Adrenal gland (tissue), 19 donors: ENCODE results near the gene HBA1. TPM values are rescaled to one million over a fixed set of nuclear protein-coding genes. Genes with fewer than 3 reads are reported as not detected.
"Not testable (repeated sequence)": the region's sequence is repeated elsewhere in the genome, so short reads cannot be mapped to it uniquely, and the experiment has no call there.

Source experiments
- DNase-seq, 7 donors: peaks; one replicate each; pipeline ENCODE4 v3.0.0-alpha.2; 2019 to 2020
- H3K27ac ChIP-seq, 5 donors: fragments of 200-600 bp; sonication (generic) in 4 of 5; 1 replicate in 3 of 5; 2 replicates in 2 of 5; pipeline versions ENCODE4 v1.5.1 to v1.8.0; 2016 to 2020; ENCODE audit warnings: mild to moderate bottlenecking in 1 of 5
- H3K27me3 ChIP-seq: fragments of 200-600 bp; 2 replicates; pipeline ENCODE4 v1.8.0; 2021
- H3K36me3 ChIP-seq, 2 donors: fragments of 200-600 bp; replicated peaks in 1 of 2; 1 replicate in 1 of 2; 2 replicates in 1 of 2; pipeline versions ENCODE4 v1.5.1 to v1.8.0; 2018 to 2022
- H3K4me1 ChIP-seq, 2 donors: fragments of 200-600 bp; replicated peaks in 1 of 2; 1 replicate in 1 of 2; 2 replicates in 1 of 2; pipeline versions ENCODE4 v1.5.1 to v1.8.0; 2018 to 2021
- H3K4me3 ChIP-seq, 4 donors: fragments of 200-600 bp; sonication (generic) in 3 of 4; one replicate each; pipeline ENCODE4 v1.5.1; 2016 to 2018
- H3K9me3 ChIP-seq, 3 donors: fragments of 200-600 bp; sonication (generic) in 1 of 3; replicated peaks in 1 of 3; 1 replicate in 2 of 3; 2 replicates in 1 of 3; pipeline versions ENCODE4 v1.5.1 to v1.8.0; 2016 to 2021
- POLR2A ChIP-seq, 2 donors: fragments of 450-650 bp; IDR thresholded peaks; one replicate each; pipeline ENCODE4 v1.6.1; 2017; ENCODE audit warnings: antibody characterized with exemption in 2 of 2, mild to moderate bottlenecking in 2 of 2, moderate library complexity in 1 of 2
- WGBS, 4 donors: extraction: QIAGEN DNeasy Blood & Tissue Kit in 2 of 4; methylation state at CpG; one replicate each; pipeline versions ENCODE4 v1.1.5 to v1.1.7; 2013 to 2017; 5-methylcytosine and 5-hydroxymethylcytosine counted together
- intact Hi-C, 2 donors: fragments of 100-400 bp; cut with DNase I; formaldehyde crosslinking; loops; one replicate each; pipeline versions ENCODE4 v1.14.1 to v1.15.0; 2022 to 2023
- long read RNA-seq, 10 donors: library from polyadenylated mRNA in 3 of 10; unstranded in 2 of 10; stranded (forward) in 1 of 10; transcript quantifications; one replicate each; pipeline ENCODE4 v2.0.0 and lab custom pipeline, GENCODE V29; 2021 to 2026
- polyA plus RNA-seq, 3 donors: library from polyadenylated mRNA; stranded (reverse); fragments of 200-250 nt in 2 of 3; fragments of 350-450 nt in 1 of 3; fragmentation: Illumina TruSeq in 1 of 3; extraction: RNeasy Lipid Tissue Mini Kit (QIAGEN cat#74804) in 1 of 3; gene quantifications; one replicate each; pipeline ENCODE4 v1.2.3, GENCODE V29; 2013 to 2014
- total RNA-seq, 9 donors: library from RNA; depleted of rRNA in 4 of 9; stranded (reverse); fragments of >200 nt in 4 of 9; fragments of 120-200 nt in 1 of 9; fragmentation: NEBNext Ultra II Directional in 1 of 9; extraction: Animal tissue kit (Norgen Biotek cat#: 25700) in 1 of 9; gene quantifications; one replicate each; pipeline versions ENCODE4 v1.1.0 to v1.2.4, GENCODE V29; 2013 to 2023
- TF ChIP-seq, protein P1 (sequence below), 6 experiments: fragments of 450-650 bp in 4 of 6; fragments of 200-600 bp in 2 of 6; sonication (generic) in 1 of 6; IDR thresholded peaks; 1 replicate in 5 of 6; 2 replicates in 1 of 6; pipeline versions ENCODE4 v1.5.1 to v1.8.0; 2016 to 2021; ENCODE audit warnings: antibody characterized with exemption in 6 of 6, mild to moderate bottlenecking in 2 of 6, moderate library complexity in 1 of 6
- donor health status: healthy with polysubstance abuse.
- donor health status: Bipolar disorder and iron deficiency.
- donor health status: DM: yes; HTN: yes; CAD: no.
- donor health status: DM: no; HTN: no; CAD: no.
- donor health status: DM: no; HTN: no; CAD: no.
- donor health status: DM: yes; HTN: yes; CAD: no.

HBA1 gene
- total RNA-seq (100 to 1,000 TPM in 2 of 9 donors, 10 to 100 TPM in 4, not detected in 3; 12.7 to 742 (median 34.7) TPM), polyA plus RNA-seq (10 to 100 TPM in 2 of 3 donors, not detected in 1; 18.2 to 30.1 TPM)
- long read RNA-seq, donor 1, transcript HBA1-201 (3 exons, 577 nt), result major isoform, 458 of 507 reads
- long read RNA-seq, donor 1, transcript HBA1-204 (2 exons, 410 nt), result minor isoform, 13 of 507 reads
- long read RNA-seq, donor 1, transcript HBA1-203 (2 exons, 674 nt), result minor isoform, 16 of 507 reads
- long read RNA-seq, donor 1, partial matches to known transcripts, result 17 of 507 reads
- long read RNA-seq, donor 1, other reads (novel, unspliced or antisense), result 0 of 507 reads
- long read RNA-seq, donor 2, transcript HBA1-202 (3 exons, 504 nt), result minor isoform, 9 of 741 reads
- long read RNA-seq, donor 2, transcript HBA1-201 (3 exons, 577 nt), result major isoform, 681 of 741 reads
- long read RNA-seq, donor 2, transcript HBA1-204 (2 exons, 410 nt), result minor isoform, 23 of 741 reads
- long read RNA-seq, donor 2, transcript HBA1-203 (2 exons, 674 nt), result minor isoform, 28 of 741 reads
- long read RNA-seq, donor 2, partial matches to known transcripts, result 0 of 741 reads
- long read RNA-seq, donor 2, other reads (novel, unspliced or antisense), result 0 of 741 reads
- long read RNA-seq, donor 3, transcript HBA1-204 (2 exons, 410 nt), result minor isoform, 26 of 406 reads
- long read RNA-seq, donor 3, transcript HBA1-203 (2 exons, 674 nt), result minor isoform, 12 of 406 reads
- long read RNA-seq, donor 3, transcript HBA1-201 (3 exons, 577 nt), result major isoform, 365 of 406 reads
- long read RNA-seq, donor 3, partial matches to known transcripts, result 0 of 406 reads
- long read RNA-seq, donor 3, other reads (novel, unspliced or antisense), result 0 of 406 reads
- long read RNA-seq, donor 4, result 0 reads
- long read RNA-seq, donor 5, transcript HBA1-201 (3 exons, 577 nt), result major isoform, 123 of 125 reads
- long read RNA-seq, donor 5, partial matches to known transcripts, result 0 of 125 reads
- long read RNA-seq, donor 5, other reads (novel, unspliced or antisense), result 0 of 125 reads
- long read RNA-seq, donor 6, result 0 reads
- long read RNA-seq, donor 7, transcript HBA1-204 (2 exons, 410 nt), result minor isoform, 33 of 944 reads
- long read RNA-seq, donor 7, transcript HBA1-203 (2 exons, 674 nt), result minor isoform, 48 of 944 reads
- long read RNA-seq, donor 7, transcript HBA1-201 (3 exons, 577 nt), result major isoform, 819 of 944 reads
- long read RNA-seq, donor 7, partial matches to known transcripts, result 38 of 944 reads
- long read RNA-seq, donor 7, other reads (novel, unspliced or antisense), result 5 of 944 reads
- long read RNA-seq, donor 8, transcript HBA1-202 (3 exons, 504 nt), result minor isoform, 8 of 1,175 reads
- long read RNA-seq, donor 8, transcript HBA1-203 (2 exons, 674 nt), result minor isoform, 44 of 1,175 reads
- long read RNA-seq, donor 8, transcript HBA1-201 (3 exons, 577 nt), result major isoform, 1,050 of 1,175 reads
- long read RNA-seq, donor 8, transcript HBA1-204 (2 exons, 410 nt), result minor isoform, 37 of 1,175 reads
- long read RNA-seq, donor 8, partial matches to known transcripts, result 31 of 1,175 reads
- long read RNA-seq, donor 8, other reads (novel, unspliced or antisense), result 5 of 1,175 reads
- long read RNA-seq, donor 9, transcript HBA1-201 (3 exons, 577 nt), result major isoform, 504 of 548 reads
- long read RNA-seq, donor 9, transcript HBA1-203 (2 exons, 674 nt), result minor isoform, 19 of 548 reads
- long read RNA-seq, donor 9, transcript HBA1-204 (2 exons, 410 nt), result minor isoform, 21 of 548 reads
- long read RNA-seq, donor 9, partial matches to known transcripts, result 0 of 548 reads
- long read RNA-seq, donor 9, other reads (novel, unspliced or antisense), result 0 of 548 reads
- long read RNA-seq, donor 10, transcript HBA1-203 (2 exons, 674 nt), result minor isoform, 28 of 431 reads
- long read RNA-seq, donor 10, transcript HBA1-204 (2 exons, 410 nt), result minor isoform, 11 of 431 reads
- long read RNA-seq, donor 10, transcript HBA1-201 (3 exons, 577 nt), result major isoform, 367 of 431 reads
- long read RNA-seq, donor 10, partial matches to known transcripts, result 22 of 431 reads
- long read RNA-seq, donor 10, other reads (novel, unspliced or antisense), result 0 of 431 reads

- DNase-seq, H3K27ac ChIP-seq, H3K9me3 ChIP-seq, intact Hi-C loops, H3K4me3 ChIP-seq, H3K36me3 ChIP-seq: not testable (repeated sequence)
- H3K4me1 ChIP-seq, result peaks cover 5 to 17% of the 10 kb centered on the region in 2 donors
- peaks cover 53% of the 10 kb centered on the region for H3K27me3 ChIP-seq
- WGBS, 4 donors, result 3 to 14% (median 6%) methylated on average over 10 to 35 of the region's 88 CpGs; no CpG with 5 or more reads in 1 of the 4 donors
These were observed at the start of gene HBA1 for GRCh38 chr16:176477-177382. Gene HBA1 (plus strand): TSS chr16:176680. CDS start chr16:176717, 37 bp downstream.

GRCh38 chr16:129075-129474 lies 47.4 kb upstream of the HBA1 start:
- TF ChIP-seq POLR2A (IDR thresholded peaks at IDR 0.05), result no peak
- TF ChIP-seq, protein P1, sequence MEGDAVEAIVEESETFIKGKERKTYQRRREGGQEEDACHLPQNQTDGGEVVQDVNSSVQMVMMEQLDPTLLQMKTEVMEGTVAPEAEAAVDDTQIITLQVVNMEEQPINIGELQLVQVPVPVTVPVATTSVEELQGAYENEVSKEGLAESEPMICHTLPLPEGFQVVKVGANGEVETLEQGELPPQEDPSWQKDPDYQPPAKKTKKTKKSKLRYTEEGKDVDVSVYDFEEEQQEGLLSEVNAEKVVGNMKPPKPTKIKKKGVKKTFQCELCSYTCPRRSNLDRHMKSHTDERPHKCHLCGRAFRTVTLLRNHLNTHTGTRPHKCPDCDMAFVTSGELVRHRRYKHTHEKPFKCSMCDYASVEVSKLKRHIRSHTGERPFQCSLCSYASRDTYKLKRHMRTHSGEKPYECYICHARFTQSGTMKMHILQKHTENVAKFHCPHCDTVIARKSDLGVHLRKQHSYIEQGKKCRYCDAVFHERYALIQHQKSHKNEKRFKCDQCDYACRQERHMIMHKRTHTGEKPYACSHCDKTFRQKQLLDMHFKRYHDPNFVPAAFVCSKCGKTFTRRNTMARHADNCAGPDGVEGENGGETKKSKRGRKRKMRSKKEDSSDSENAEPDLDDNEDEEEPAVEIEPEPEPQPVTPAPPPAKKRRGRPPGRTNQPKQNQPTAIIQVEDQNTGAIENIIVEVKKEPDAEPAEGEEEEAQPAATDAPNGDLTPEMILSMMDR (IDR thresholded peaks at IDR 0.05), result no peak
- Histone ChIP-seq H3K36me3 (no peaks in the 10 kb centered on the region), H3K4me3 (no peak overlapping the region), H3K27ac (no peak overlapping the region), H3K27me3 (no peaks in the 10 kb centered on the region), H3K4me1 (no peaks in the 10 kb centered on the region), H3K9me3 (no peaks in the 10 kb centered on the region)
- DNase-seq, result no peak
- intact Hi-C loops, result no loop called here
- 94 to 100% (median 98%) methylated on average over 2 of the region's 2 CpGs for WGBS, 4 donors

- WGBS, 4 donors, result 89 to 94% (median 93%) methylated on average over 13 to 15 of the region's 15 CpGs
These were observed 45.8 kb upstream of the HBA1 start for GRCh38 chr16:130533-131173.

More at GRCh38 chr16:130533-131173, 45.8 kb upstream of the HBA1 start:
- H3K27me3 ChIP-seq, result no peaks in the 10 kb centered on the region
- intact Hi-C loops, result no loop called here
- no peak for TF ChIP-seq POLR2A (IDR thresholded peaks at IDR 0.05)
- TF ChIP-seq, protein P1 (IDR thresholded peaks at IDR 0.05), result no peak
- H3K36me3 ChIP-seq, result no peaks in the 10 kb centered on the region
- no peaks in the 10 kb centered on the region for H3K9me3 ChIP-seq
- no peak overlapping the region for H3K27ac ChIP-seq
- H3K4me1 ChIP-seq, result peaks cover 0 to 2% of the 10 kb centered on the region in 2 donors
- H3K4me3 ChIP-seq, result no peak overlapping the region
- DNase-seq, result no peak
